IPS DF 19.7 (cell line): ENCODE results near the gene DYNC1I2.
"Not testable (repeated sequence)": the region's sequence is repeated elsewhere in the genome, so short reads cannot be mapped to it uniquely, and the experiment has no call there.

ENCODE experiments used
- DNase-seq: peaks from one replicate; pipeline ENCODE4 v3.0.0-alpha.2; 2013; ENCODE audit warnings: low read depth, low spot score

Gene DYNC1I2

DNA sequence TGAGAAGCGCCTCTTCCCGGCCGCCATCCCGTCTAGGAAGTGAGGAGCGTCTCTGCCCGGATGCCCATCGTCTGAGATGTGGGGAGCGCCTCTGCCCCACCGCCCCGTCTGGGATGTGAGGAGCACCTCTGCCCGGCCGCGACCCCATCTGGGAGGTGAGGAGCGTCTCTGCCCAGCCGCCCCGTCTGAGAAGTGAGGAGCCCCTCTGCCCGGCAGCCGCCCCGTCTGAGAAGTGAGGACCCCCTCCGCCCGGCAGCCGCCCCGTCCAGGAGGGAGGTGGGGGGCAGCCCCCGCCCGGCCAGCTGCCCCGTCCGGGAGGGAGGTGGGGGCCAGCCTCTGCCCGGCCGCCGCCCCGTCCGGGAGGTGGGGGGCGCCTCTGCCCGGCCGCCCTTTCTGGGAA is 87.3 kb downstream of the DYNC1I2 start:
- not testable (repeated sequence) for DNase-seq

DNA sequence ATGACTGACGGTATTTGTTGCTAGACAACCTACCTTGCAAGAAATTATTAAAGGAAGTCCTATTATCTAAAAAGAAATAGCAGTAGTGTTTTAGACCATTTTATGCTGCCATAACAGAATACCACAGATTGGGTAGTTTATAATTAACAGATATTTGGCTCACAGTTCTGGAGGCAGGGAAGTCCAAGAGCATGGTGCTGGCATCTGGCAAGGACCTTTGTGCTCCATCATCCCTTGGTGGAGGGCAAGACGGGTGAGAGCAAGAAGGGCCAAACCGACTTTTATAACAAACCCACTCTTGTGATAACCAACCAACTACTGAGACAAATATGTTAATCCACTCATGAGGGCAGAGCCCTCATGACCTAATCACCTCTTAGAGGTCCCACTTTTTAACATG is 91.2 kb downstream of the DYNC1I2 start:
- DNase-seq, result no peak

DNA sequence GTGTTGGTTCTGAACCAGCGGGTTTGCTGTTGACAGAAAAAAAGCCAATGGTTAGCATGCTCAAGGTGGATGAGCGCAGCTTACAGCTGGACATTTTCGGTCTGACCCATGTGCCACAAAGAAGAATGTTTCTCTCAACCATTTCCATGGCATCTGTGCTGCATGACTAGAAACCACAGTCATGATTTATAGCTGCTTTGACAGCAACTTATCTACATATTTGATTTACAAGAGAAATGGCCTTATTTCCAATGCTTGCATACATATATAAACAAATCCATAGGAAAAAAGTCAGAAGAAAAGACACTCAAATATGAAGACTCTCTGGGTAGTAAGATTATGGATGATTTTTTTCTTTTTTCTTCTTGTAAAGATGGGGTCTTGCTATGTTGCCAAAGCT is 98.2 kb downstream of the DYNC1I2 start:
- no peak for DNase-seq

DNA sequence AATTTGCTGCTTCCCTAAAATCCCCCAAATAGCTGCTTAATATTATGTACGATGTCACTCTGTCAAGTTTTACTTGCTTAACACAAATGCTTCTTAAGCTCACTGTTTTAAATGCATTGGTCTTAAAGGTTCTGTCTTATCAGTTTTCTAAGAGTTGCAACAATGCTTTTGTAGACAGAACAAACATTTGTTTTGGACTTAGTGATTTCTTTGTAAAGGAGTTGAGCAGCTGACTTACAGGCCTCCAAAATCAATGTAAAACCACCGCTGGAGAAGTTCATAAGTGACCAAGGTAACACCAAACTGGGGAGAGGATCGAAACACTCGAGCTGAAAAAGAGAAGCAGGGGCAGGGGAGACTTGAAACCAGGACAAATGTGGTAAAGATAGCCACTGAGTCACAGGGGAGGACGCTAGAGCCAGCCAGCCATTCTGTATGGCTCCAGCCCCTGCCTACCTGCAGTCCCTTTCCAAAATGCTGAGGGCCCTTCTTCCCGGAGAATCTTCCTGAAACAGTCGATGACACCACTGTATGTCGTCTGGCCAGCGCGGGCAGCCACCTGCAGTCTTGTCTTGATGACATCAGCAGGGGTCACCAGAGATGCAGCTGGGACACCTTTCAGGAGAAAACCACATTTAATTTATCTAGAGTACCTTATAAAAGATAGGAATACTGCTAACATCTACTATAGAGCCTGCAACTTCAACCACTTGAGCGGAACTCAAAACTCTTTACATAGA is 100.2 kb downstream of the DYNC1I2 start:
- DNase-seq, result no peak

- no peak for DNase-seq
These were observed 101.2 kb downstream of the DYNC1I2 start for GRCh38 chr2:171788316-171788993.

DNA sequence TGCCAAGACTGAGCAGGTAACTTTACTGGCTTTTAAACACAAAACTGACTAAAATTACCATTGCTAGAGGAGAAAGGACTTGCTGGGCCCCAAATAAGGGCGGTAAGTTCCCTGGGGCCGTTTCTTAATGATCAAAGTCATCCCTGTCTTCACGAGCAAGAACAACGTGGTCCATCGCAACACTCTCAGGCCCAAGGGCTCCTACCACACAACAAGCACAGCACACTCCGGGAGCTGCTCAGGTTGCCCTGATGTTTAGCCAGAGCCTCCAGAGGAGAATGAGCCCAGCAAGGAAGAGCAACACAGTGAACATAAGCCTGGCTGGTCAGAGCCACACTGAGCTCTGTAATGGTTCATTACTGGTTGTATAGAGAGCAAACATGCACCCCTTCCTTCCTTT is 102.7 kb downstream of the DYNC1I2 start:
- DNase-seq, result no peak

GRCh38 chr2:171791361-171791760 is 104.1 kb downstream of the DYNC1I2 start:
- no peak for DNase-seq

DNA sequence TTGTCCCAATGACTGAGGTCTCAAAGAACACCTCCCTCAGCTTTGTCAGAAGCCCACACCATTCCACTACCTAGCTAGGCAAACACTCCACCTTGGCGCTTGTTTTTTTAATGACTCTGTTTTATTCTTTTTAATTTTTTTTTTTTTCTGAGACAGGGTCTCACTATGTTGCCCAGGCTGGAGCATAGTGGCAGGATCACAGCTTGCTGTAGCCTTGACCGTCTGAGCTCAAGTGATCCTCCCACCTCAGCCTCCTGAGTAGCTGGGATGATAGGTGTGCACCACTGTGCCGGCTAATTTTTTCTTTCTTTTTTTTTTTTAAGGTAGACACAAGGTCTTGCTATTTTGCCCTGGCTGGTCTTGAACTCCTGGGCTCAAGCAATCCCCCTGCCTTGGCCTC is 104.9 kb downstream of the DYNC1I2 start:
- DNase-seq, result no peak

GRCh38 chr2:171792886-171793580 is 105.8 kb downstream of the DYNC1I2 start:
- no peak for DNase-seq

DNA sequence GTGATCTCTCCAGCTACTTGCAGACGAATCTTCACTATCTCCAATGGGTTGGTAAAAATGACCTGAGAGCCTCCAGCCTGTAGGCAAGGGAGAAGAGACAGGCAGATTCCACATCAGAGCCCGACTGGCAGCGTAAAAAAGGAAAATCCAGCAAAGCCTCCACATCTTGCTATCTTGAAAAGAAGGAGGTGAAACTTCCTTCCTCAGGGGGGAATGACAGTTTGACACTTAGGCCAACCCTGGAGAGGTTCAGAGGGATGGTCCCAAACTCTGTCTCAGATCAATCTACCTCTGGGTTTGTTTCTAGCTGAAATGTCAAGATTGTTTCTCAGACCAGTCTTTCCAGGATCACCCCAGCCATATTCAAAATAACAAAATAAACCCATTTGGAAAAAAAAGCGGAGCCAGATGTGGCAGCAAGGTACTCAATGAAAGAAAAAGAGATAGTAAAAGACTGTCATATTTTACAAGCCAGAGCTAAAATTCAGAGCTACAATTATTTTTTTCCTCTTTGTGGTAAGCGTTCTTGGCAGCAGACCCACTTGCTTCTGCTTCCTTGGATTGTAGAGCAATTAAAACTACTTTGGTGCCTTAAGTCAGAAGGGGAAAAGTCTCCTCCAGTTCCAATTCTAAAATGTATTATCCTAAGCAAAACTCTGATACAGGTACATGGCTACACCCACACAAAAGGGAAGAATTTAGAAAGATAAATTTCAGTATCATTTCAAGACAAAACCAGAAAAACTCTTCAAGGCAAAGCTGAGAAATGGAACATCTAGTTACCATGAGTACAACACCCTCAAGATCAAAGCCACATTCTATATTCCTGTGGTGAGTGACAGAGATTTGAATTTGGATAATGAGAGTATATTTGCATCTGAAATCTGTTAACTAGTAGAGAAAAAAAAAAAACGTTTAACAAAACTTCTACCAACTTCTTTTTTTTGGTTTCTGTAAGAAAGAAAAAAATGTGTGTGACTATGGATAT is 106.7 kb downstream of the DYNC1I2 start:
- DNase-seq, result no peak

DNA sequence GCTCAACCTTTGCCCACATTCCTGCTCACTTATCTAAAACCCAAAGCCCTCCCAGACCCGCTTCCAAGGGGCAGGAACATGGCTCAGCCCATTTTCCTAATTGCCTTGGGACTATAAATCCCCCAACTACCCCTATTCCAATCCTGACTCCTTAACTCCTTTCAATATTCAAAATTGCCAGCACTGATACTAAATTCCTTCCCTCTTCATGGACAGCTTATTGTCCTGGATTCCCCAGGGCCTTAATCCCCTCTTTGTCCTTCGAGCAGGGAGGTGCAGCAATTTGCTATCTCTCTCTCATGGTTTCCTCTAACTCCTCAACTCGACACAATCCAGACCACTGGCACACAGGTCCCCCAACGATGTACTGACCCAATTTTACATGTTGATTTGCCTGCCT is 107.6 kb downstream of the DYNC1I2 start:
- DNase-seq, result no peak
